NCI-H2196 treated with DMSO at 0.1 percent for 48 hours (cell line): ENCODE results near the gene ARHGAP31.

Experiments used
- DNase-seq: peaks from one replicate; lab custom pipeline; 2025; ENCODE audit not compliant: unreplicated experiment; lab: John Stamatoyannopoulos, UW

ARHGAP31 gene

GRCh38 chr3:119420196-119420595 is 126.0 kb downstream of the ARHGAP31 start:
- no peak for DNase-seq

- no peak for DNase-seq
Observed at GRCh38 chr3:119427669-119428068, 133.5 kb downstream of the ARHGAP31 start.

GRCh38 chr3:119428538-119428937 is 134.4 kb downstream of the ARHGAP31 start:
- no peak for DNase-seq

GRCh38 chr3:119433613-119434325 is 139.6 kb downstream of the ARHGAP31 start:
- no peak for DNase-seq

GRCh38 chr3:119434703-119435102 is 140.5 kb downstream of the ARHGAP31 start:
- DNase-seq, result no peak

- no peak for DNase-seq
Observed at GRCh38 chr3:119436977-119437376, 142.8 kb downstream of the ARHGAP31 start.

GRCh38 chr3:119437691-119438258 is 143.6 kb downstream of the ARHGAP31 start:
- no peak for DNase-seq

GRCh38 chr3:119443179-119443578 is 149.0 kb downstream of the ARHGAP31 start:
- no peak for DNase-seq

GRCh38 chr3:119444590-119444989 is 150.4 kb downstream of the ARHGAP31 start:
- no peak for DNase-seq

- no peak for DNase-seq
Observed at GRCh38 chr3:119453822-119454221, 159.6 kb downstream of the ARHGAP31 start.

GRCh38 chr3:119456469-119456868 is 162.3 kb downstream of the ARHGAP31 start:
- DNase-seq, result no peak

- DNase-seq, result no peak
Observed at GRCh38 chr3:119457246-119457645, 163.1 kb downstream of the ARHGAP31 start.

GRCh38 chr3:119463171-119464169 is 169.3 kb downstream of the ARHGAP31 start, which contains the start of gene TMEM39A:
TSS of gene TMEM39A (minus strand) at chr3:119463615. CDS start at chr3:119462074, 1,541 bp downstream.
- peak; percentile 99 for DNase-seq

GRCh38 chr3:119468041-119468440 is 173.9 kb downstream of the ARHGAP31 start:
- no peak for DNase-seq

- no peak for DNase-seq
Observed at GRCh38 chr3:119469418-119470189, 175.4 kb downstream of the ARHGAP31 start.
